Tibial artery (tissue), 4 donors: Measurements from ENCODE around the gene GAREM2.

ENCODE experiments used
- DNase-seq, 2 donors: peaks; one replicate each; pipeline ENCODE4 v3.0.0-alpha.2; 2019
- H3K27ac ChIP-seq, 2 donors: fragments of 200-600 bp; sonication (generic) in 1 of 2; 1 replicate in 1 of 2; 2 replicates in 1 of 2; pipeline ENCODE4 v1.5.1; 2018 to 2019; ENCODE audit warnings: mild to moderate bottlenecking in 1 of 2
- H3K27me3 ChIP-seq, 2 donors: fragments of 200-600 bp; sonication (generic) in 1 of 2; one replicate each; pipeline versions ENCODE4 v1.5.1 to v1.6.0; 2016 to 2019
- H3K36me3 ChIP-seq, 3 donors: fragments of 200-600 bp; sonication (generic) in 2 of 3; one replicate each; pipeline ENCODE4 v1.5.1; 2016 to 2019; ENCODE audit warnings: mild to moderate bottlenecking in 2 of 3
- H3K4me1 ChIP-seq, 4 donors: fragments of 200-600 bp; sonication (generic) in 2 of 4; 1 replicate in 3 of 4; 2 replicates in 1 of 4; pipeline ENCODE4 v1.5.1; 2016 to 2019
- H3K4me3 ChIP-seq, 2 donors: fragments of 200-600 bp; sonication (generic) in 1 of 2; 1 replicate in 1 of 2; 2 replicates in 1 of 2; pipeline ENCODE4 v1.5.1; 2018 to 2019; ENCODE audit warnings: mild to moderate bottlenecking in 2 of 2
- H3K9me3 ChIP-seq, 3 donors: fragments of 200-600 bp; sonication (generic) in 1 of 3; one replicate each; pipeline ENCODE4 v1.5.1; 2016 to 2019
- intact Hi-C: fragments of 100-400 bp; cut with DNase I; formaldehyde crosslinking; loops from one replicate; pipeline ENCODE4 v1.15.0; 2023; ENCODE audit warnings: low total_unique reads
- TF ChIP-seq, protein P1 (sequence below), 2 experiments: fragments of 200-600 bp in 1 of 2; fragments of 450-650 bp in 1 of 2; IDR thresholded peaks; one replicate each; pipeline ENCODE4 v1.5.1; 2017 to 2019; ENCODE audit warnings: antibody characterized with exemption in 2 of 2, mild to moderate bottlenecking in 1 of 2, moderate library complexity in 1 of 2

GAREM2 gene

DNA sequence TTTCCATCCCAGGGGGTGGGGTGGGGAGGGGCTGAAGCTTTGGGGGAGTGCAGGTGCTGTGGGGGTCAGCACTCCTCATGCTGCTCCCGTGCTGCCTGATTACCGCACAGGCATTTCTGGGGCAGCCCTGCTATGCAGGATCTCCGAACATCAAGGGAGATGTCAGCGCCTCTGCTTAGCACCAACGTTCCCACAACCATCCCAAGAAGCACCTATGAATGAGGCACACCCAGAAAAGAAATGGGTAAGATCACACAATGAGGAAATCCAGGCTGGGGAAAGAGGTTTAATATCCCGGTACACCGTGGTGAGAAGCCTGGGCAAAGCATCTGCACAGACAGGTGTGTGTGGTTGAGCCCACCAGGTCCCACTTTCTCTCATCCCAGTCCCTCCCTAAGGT is 17.5 kb downstream of the GAREM2 start:
- Histone ChIP-seq H3K9me3 (no peaks in the 10 kb centered on the region), H3K27me3 (no peaks in the 10 kb centered on the region), H3K27ac (no peak overlapping the region), H3K36me3 (peaks cover 21 to 58% (median 48%) of the 10 kb centered on the region in 3 donors), H3K4me3 (no peak overlapping the region), H3K4me1 (peaks cover 0 to 6% (median 1%) of the 10 kb centered on the region in 4 donors)
- intact Hi-C loops, result no loop called here
- no peak for DNase-seq
- TF ChIP-seq, protein P1, sequence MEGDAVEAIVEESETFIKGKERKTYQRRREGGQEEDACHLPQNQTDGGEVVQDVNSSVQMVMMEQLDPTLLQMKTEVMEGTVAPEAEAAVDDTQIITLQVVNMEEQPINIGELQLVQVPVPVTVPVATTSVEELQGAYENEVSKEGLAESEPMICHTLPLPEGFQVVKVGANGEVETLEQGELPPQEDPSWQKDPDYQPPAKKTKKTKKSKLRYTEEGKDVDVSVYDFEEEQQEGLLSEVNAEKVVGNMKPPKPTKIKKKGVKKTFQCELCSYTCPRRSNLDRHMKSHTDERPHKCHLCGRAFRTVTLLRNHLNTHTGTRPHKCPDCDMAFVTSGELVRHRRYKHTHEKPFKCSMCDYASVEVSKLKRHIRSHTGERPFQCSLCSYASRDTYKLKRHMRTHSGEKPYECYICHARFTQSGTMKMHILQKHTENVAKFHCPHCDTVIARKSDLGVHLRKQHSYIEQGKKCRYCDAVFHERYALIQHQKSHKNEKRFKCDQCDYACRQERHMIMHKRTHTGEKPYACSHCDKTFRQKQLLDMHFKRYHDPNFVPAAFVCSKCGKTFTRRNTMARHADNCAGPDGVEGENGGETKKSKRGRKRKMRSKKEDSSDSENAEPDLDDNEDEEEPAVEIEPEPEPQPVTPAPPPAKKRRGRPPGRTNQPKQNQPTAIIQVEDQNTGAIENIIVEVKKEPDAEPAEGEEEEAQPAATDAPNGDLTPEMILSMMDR (IDR thresholded peaks at IDR 0.05), result no peak

DNA sequence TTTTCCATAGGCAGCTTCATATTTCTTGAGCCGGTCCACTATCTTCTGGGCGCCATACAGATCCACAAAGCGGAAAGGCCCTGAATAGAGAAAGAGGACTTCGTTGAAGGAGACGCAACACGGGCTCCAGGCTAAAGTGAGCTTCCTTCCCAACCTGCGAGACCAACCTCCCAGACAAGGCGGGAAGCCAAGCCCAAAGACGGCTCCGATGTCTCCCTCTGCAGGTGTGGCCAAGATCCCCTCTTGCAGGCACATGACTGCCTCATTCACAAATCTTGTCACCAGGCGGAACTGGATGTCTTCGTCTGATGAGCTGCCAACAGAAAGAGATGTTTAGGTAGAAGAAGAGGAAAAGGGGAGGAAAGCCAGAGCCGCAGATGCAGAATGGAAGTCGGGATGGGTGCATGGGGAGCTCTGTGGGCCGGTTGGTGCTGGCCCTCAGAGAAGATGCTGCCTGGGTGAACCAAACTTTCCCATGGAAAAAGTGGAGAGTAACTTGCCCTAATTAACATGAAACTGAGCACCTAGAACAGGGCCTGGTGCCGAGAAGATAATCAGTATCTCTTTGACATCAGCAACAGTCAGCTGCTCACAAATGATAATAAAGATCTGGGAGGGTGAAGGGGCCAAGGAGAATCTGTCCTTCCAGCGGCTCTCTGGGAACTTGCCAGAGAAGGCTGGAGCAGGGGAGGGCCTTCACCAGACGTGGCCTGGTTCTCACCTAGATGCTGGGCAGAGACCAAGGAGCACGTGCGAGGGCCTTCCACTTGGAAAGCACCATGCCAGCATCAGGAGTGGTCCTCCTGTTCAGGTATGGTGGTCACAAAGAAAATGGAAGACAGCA is 18.6 kb downstream of the GAREM2 start:
- no peak overlapping the region for H3K4me3 ChIP-seq
- no peak overlapping the region for H3K27ac ChIP-seq
- H3K9me3 ChIP-seq, result no peaks in the 10 kb centered on the region
- no peak for DNase-seq
- H3K27me3 ChIP-seq, result no peaks in the 10 kb centered on the region
- no peaks in the 10 kb centered on the region for H3K4me1 ChIP-seq
- intact Hi-C loops, result no loop called here
- peaks cover 32 to 70% (median 53%) of the 10 kb centered on the region in 3 donors for H3K36me3 ChIP-seq
- TF ChIP-seq, protein P1 (IDR thresholded peaks at IDR 0.05), result no peak

DNA sequence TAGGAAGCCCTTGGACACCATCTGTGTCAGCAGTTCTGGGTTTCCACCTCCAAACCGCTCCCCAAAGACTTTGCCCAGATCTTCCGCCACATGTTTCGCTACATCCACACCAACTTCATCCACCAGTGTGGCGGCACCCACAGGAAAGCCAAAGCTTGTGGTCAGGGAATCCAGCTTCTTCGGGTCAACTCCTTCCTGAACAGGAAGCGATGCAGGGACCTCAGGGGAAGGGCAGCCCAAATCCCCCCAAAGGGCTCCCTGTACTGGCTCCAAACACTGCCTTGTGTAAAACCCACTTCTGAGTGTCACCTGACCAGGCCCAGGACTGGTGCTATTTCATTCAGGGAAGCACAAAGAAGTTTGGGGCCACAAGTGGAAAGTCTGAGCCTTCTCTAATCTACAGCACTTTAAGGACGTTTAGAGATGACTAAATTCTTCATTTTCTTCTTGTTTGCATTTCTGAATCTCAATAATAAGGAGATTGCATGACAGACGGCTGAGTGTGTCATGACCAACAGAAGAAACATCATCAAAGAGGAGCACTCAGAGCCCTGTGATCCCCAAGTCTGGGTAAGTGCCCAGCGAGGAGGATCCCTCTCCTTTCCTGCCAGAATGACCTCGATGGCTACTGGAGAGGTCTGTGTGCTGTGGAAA is 20.8 kb downstream of the GAREM2 start:
- Histone ChIP-seq H3K4me1 (no peaks in the 10 kb centered on the region), H3K27ac (no peak overlapping the region), H3K36me3 (peaks cover 51 to 91% (median 68%) of the 10 kb centered on the region in 3 donors), H3K27me3 (no peaks in the 10 kb centered on the region), H3K9me3 (no peaks in the 10 kb centered on the region), H3K4me3 (no peak overlapping the region)
- no peak for DNase-seq
- TF ChIP-seq, protein P1 (IDR thresholded peaks at IDR 0.05), result no peak
- intact Hi-C loops, result no loop called here

DNA sequence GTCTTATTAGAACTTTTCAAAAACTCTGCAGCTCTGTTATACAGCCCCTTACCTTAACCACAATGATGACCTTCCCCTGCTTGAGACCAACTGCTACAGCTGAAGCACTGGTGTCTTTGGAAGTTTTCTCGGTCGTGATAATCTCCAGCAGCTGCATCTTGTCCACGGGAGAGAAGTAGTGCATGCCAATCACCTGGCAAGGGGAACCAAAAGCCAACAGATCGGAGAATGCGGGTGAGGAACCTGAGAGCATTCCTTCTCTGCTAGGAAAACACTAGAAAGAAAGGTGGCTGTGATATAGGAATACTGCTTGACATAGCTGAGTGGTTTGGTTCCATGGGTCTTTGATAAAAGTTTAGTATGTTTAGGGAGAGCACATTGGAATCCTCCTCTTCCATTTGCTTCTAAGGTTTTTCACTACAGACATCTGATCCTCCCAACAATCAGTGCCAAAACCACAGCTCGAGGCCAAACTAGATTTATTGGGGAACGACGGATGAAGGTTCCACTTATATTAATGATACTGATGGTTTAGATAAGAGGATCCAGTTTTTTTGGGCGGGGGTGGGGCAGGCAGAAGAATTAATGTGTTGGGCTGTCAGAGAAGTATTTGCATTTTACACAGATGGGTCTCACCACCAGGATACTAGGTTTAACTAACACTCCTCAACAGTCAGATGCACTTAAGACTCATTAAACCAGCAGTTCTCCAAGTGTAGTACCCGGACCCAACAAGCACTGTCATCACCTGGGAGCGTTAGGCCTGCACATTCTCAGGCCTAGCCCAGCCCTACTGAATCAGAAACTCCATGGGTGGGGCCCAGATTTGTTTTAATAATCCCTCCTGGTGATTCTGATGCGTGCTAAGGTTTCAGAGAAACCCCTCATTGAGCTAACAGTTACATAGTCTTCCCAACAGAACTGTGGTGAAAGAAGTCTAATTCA is 22.4 kb downstream of the GAREM2 start:
- no peaks in the 10 kb centered on the region for H3K4me1 ChIP-seq
- no peaks in the 10 kb centered on the region for H3K27me3 ChIP-seq
- no peaks in the 10 kb centered on the region for H3K9me3 ChIP-seq
- no peak overlapping the region for H3K27ac ChIP-seq
- TF ChIP-seq, protein P1 (IDR thresholded peaks at IDR 0.05), result no peak
- peaks cover 64 to 100% (median 83%) of the 10 kb centered on the region in 3 donors for H3K36me3 ChIP-seq
- DNase-seq, result no peak
- intact Hi-C loops, result no loop called here
- no peak overlapping the region for H3K4me3 ChIP-seq

DNA sequence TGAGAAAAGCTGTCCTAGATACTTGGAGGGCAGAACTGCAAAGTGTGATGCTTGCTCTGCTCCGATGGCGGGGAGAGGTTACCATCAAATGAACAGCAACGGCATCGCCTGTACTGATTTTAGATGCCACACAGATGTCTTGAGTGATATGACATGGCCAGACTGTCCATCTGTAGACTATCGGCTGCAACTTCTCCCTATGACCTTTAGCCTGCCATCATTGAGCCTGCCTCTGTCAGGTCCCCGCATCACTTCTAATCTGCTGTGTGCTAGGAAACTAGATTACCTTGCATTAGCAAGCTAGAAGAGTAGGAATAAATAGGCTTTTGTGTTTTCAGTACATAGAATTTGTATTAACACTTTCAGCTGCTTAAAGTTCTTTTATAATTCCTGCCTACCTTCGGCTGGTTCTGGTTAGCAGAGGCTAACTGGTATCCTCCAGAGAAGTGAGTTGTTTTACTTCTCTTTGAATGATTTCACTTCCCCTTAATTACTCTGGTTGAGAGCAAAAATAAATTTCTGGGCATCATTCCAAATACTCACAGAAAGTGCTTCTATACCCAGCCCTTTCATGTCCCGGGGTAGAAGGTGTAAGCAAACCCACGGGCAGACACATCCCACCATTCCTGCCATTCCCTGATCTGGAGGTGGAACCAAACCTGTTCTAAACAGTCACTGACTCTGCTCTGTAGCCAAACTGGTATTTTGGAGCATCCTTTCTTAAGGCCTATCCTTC is 24.0 kb downstream of the GAREM2 start:
- H3K27me3 ChIP-seq, result no peaks in the 10 kb centered on the region
- TF ChIP-seq, protein P1 (IDR thresholded peaks at IDR 0.05), result no peak
- no peak for DNase-seq
- no peak overlapping the region for H3K27ac ChIP-seq
- no peaks in the 10 kb centered on the region for H3K9me3 ChIP-seq
- no peak overlapping the region for H3K4me3 ChIP-seq
- intact Hi-C loops, result no loop called here
- no peaks in the 10 kb centered on the region for H3K4me1 ChIP-seq
- peaks cover 80 to 100% (median 81%) of the 10 kb centered on the region in 3 donors for H3K36me3 ChIP-seq
